HG03442 (cell line): ENCODE results near the gene DNAJC2.
"Not testable (repeated sequence)": the region's sequence is repeated elsewhere in the genome, so short reads cannot be mapped to it uniquely, and the experiment has no call there.

Experiments
- ATAC-seq: cut with Tn5 transposase; IDR thresholded peaks from one replicate; pipeline ENCODE4 v1.9.1; 2021; ENCODE audit warnings: mild to moderate bottlenecking, moderate library complexity; ENCODE audit not compliant: unreplicated experiment

DNAJC2 gene

GRCh38 chr7:103343332-103343731, 1.2 kb downstream of the DNAJC2 start:
- ATAC-seq = no peak

GRCh38 chr7:103341466-103341865, 3.1 kb downstream of the DNAJC2 start:
- no peak for ATAC-seq

DNA sequence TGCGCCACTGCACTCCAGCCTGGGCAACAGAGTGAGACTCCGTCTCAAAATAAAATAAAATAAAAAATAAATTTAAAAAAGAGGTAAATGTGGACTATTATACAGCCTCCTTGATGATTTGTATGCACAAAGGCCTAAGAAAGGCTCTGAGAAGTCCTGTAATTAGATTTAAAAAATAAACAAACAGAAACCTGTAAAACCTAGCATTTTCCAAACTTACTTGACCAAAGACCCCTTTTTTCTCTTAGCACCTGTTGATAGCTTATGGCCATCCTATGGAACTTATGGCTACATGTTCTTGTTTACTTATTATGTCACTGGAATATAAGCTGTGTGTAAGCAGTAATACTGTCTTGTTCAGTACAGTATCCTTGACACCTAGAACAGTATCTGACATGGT, 5.7 kb downstream of the DNAJC2 start:
- no peak for ATAC-seq

DNA sequence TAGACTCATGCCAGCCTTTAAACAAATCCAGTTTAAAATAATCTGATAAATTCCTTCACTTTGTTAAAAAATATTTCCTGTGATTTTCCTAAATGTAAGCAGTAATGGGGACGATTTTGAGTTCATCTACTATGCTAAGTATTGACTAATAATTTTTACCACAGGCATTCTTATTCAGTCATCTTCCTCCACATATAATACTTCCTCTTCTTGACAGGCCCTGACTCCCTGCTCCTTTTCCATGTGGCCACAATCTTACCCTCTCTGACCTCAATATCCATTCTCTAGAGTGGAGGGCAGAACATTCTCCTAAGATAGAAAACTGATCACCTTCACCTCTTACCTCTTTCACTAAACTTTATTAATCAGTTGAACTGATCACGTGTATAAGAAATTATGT, 7.8 kb downstream of the DNAJC2 start:
- ATAC-seq = no peak

DNA sequence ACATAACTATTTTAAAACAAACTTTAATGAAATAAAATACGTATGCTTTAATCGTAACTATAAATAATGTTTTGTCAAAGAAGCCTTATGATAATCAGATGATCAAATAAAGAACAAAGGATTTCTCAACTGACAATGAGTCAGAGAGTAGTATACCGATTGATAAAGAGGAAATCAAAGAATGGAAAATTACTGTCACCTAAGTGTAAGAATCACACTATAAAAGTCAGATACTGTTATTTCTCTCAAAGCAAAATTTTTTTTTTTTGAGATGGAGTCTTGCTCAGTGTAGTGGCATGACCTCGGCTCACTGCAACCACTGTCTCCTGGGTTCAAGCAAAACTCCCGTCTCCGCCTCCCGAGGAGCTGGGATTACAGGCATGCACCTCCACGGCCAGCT, 18.8 kb downstream of the DNAJC2 start:
- ATAC-seq = no peak

DNA sequence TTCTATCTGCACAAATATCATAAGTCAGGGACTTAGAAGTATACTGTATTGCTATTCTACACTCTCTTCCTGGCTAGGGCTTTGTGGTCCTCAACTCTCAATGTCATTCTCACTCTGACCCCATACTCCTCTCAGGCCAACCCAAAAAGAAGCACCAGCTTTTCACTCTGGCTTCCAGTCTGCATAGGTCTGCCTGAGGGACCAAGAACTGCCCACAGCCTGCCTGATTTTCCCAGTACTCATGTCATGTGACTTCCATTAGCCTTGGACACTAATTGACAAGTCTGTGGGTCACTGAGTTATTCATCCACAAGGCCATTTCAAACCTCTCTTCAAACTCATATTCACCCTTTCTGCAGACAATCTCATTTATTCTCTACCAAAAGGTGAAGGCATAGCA, 27.6 kb downstream of the DNAJC2 start:
- no peak for ATAC-seq

- ATAC-seq = no peak
Observed at GRCh38 chr7:103316380-103316941, 28.1 kb downstream of the DNAJC2 start.

DNA sequence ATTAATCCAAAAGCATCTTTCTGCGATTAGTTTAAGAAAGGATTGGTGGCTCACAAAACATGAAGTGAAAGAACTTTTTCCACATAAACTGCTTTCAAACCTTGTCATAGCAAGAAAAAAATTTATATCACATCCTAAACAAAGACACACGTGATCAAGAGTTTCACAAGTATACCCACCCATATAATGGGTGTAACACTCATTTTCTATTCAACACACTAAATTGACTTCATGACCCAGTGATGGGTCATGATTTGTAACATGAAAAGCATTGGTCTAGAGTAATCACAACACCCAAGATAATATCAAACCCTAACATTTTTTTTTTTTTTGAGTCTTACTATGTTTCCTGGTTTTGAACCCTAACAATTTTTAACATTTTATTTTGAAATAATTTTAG, 29.7 kb downstream of the DNAJC2 start:
- no peak for ATAC-seq

- ATAC-seq = no peak
Observed at GRCh38 chr7:103307503-103308231, 36.9 kb downstream of the DNAJC2 start.

DNA sequence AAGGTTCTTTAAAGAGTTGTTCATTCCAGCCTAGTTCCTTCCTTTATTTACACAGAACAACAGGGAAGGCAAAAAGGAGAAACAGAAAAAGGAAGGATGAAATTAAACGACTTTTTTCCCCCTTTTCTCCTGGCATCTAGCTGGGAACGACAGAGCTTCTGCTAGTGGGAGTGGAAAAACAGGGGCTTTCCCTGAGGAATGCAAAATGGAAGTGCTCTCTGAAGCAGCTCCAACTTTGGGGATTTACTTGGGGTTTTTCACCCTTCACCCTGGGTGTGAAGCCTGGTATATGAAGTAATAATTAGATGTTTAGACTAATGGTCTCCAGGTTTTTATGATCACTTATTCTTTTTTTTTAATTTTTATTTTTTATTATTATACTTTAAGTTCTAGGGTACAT, 43.1 kb downstream of the DNAJC2 start:
- no peak for ATAC-seq

DNA sequence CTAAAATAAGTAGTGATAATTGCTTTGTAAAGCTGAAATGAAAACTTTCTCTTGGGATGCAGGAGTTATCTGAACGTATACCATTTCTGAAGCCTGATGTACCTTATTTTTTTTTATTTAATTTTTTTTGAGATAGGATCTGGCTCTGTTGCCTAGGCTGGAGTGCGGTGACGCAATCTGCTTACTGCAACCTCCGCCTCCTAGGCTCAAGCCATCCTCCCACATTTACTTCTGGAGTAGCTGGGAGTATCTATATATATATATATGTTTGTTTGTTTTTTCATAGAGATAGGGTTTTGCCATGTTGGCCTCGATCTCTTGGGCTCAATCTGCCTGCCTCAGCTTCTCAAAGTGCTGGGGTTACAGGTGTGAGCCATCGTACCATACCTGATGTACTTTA, 44.9 kb downstream of the DNAJC2 start:
- no peak for ATAC-seq

- no peak for ATAC-seq
Observed at GRCh38 chr7:103297837-103298179, 46.8 kb downstream of the DNAJC2 start.

- peak; percentile 92 for ATAC-seq
Observed at GRCh38 chr7:103296901-103297836, 47.4 kb downstream of the DNAJC2 start, which contains the start of gene PMPCB. TSS of gene PMPCB (plus strand) at chr7:103297435. CDS start at chr7:103297460, 25 bp downstream.

DNA sequence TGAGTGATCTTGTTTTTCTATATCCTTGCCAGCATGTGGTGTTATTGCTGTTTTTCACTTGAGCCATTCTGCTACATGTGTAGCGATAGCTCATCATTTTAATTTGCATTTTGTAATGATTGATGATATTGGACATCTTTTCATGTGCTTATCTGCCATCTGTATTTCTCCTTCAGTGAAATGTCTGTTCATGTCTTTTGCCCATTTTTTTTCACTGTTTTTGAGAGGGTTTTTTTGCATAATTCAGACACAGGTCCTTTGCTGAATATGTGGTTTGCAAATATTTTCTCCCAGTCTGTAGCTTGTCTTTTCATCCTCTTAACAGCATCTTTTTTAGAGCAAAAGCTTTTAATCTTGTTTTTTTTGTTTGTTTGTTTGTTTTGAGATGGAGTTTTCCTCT, 51.0 kb downstream of the DNAJC2 start:
- ATAC-seq = no peak

DNA sequence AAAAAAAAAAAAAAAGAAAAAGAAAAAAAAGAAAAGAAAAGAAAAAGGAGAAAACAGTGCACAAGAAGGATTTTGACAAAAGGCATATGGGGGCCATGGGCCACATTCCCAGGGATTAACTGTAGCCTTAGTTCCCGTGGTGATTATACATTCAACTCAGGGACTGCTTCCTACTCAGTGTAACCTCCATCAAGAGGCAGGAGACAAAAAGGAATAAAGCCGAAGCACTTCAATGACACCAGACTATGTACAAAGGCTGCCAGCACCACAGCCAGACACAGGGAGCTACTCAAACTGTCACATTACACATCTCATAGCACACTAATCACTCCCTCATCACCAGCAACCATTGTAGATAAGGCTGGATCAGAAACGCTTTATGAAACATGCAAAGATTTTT, 52.4 kb downstream of the DNAJC2 start:
- ATAC-seq = no peak

DNA sequence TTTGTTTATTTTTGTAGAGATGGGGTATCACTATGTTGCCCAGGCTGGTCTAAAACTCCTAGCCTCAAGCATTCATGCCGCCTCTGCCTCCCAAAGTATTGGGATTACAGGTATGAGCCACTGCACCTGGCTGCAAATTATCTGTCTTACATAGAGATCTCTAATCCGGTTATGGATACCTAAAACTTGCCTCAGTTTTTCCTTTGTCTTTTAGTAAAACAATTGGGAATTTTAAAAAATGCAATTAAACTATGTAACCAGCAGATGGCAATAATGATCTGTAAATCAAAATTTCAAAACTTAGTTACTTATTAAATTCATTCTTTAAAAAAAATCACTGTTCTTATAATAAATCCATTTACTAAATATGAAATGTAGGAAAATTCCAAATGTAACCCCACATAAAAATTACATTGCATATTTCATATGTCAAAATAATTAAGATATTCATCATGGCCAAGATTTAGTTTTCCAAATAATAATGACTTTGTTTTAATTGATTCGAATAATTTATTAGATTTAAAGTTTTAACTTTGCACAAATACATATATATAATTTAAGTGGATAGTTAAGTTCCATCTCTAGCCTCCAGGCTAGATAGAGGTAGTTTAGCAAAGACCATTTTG, 61.7 kb downstream of the DNAJC2 start:
- not testable (repeated sequence) for ATAC-seq

- ATAC-seq = peak; percentile 9
Observed at GRCh38 chr7:103280803-103281155, 63.8 kb downstream of the DNAJC2 start.

- peak; percentile 89 for ATAC-seq
Observed at GRCh38 chr7:103279963-103280802, 64.4 kb downstream of the DNAJC2 start.

GRCh38 chr7:103279636-103279962, 65.0 kb downstream of the DNAJC2 start:
- ATAC-seq = peak; percentile 39

DNA sequence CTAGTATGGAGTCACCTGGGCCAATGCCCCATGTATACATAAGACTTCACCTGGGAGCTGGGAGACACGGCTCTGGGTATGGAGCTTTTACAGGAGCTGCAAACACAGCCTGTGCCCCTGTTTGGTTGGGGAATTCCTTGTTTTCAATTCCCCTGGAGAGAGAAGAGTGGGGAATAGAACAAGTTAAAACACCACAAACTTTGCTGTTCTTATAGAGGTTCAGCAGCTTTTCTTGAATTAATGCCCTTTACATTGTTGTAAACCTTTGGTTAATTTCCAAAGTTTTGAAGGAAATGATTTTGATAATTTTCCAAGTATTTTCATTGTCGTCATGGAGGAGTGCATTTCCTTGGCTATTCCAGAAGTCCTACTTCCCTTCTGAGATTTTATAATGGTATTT, 66.4 kb downstream of the DNAJC2 start:
- not testable (repeated sequence) for ATAC-seq

DNA sequence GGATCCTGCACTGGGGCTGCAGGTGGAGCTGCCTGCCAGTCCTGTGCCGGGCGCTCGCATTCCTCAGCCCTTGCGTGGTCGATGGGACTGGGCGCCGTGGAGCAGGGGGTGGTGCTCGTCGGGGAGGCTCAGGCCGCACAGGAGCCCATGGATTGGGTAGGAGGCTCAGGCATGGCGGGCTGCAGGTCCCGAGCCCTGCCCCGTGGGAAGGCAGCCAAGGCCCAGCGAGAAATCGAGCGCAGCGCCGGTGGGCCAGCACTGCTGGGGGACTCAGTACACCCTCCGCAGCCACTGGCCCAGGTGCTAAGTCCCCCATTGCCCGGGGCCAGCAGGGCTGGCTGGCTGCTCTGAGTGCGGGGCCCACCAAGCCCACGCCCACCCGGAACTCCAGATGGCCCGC, 69.7 kb downstream of the DNAJC2 start:
- not testable (repeated sequence) for ATAC-seq
